HG03342 (cell line): ENCODE measurements around the gene KRTAP5-2.

Source experiments
- ATAC-seq: cut with Tn5 transposase; IDR thresholded peaks from one replicate; pipeline ENCODE4 v1.9.1; 2021; ENCODE audit warnings: mild to moderate bottlenecking, moderate library complexity; ENCODE audit not compliant: unreplicated experiment

The KRTAP5-2 gene

GRCh38 chr11:1557051-1557884 lies 40.8 kb downstream of the KRTAP5-2 start:
- ATAC-seq, result no peak

GRCh38 chr11:1556278-1556902 lies 41.7 kb downstream of the KRTAP5-2 start:
- no peak for ATAC-seq

GRCh38 chr11:1555713-1556153 lies 42.4 kb downstream of the KRTAP5-2 start:
- ATAC-seq, result no peak

- no peak for ATAC-seq
Measured at GRCh38 chr11:1554981-1555712, 42.9 kb downstream of the KRTAP5-2 start.

- ATAC-seq, result no peak
Measured at GRCh38 chr11:1553808-1554594, 44.1 kb downstream of the KRTAP5-2 start.

- ATAC-seq, result no peak
Measured at GRCh38 chr11:1549338-1550330, 48.5 kb downstream of the KRTAP5-2 start.

GRCh38 chr11:1548221-1549070 lies 49.6 kb downstream of the KRTAP5-2 start:
- ATAC-seq, result no peak

GRCh38 chr11:1547467-1548098 lies 50.5 kb downstream of the KRTAP5-2 start:
- ATAC-seq, result no peak
